GM15510 (cell line): Measurements from ENCODE around the gene MTERF1.

Experiments
- POLR2A ChIP-seq: IDR thresholded peaks from 3 replicates; pipeline ENCODE4 v1.6.1; 2011; ENCODE audit warnings: borderline replicate concordance; ENCODE audit not compliant: insufficient read length; ENCODE audit errors: extremely low read depth

MTERF1 gene

GRCh38 chr7:91847876-91848588 is 32.5 kb downstream of the MTERF1 start:
- TF ChIP-seq POLR2A = no peak

- TF ChIP-seq POLR2A = no peak
These were observed 33.3 kb downstream of the MTERF1 start for GRCh38 chr7:91847231-91847630.

GRCh38 chr7:91846436-91846835 is 34.1 kb downstream of the MTERF1 start:
- TF ChIP-seq POLR2A = no peak

- no peak for TF ChIP-seq POLR2A
These were observed 36.7 kb downstream of the MTERF1 start for GRCh38 chr7:91843831-91844230.

- no peak for TF ChIP-seq POLR2A
These were observed 42.1 kb downstream of the MTERF1 start for GRCh38 chr7:91838439-91838838.

GRCh38 chr7:91837397-91838070 is 43.0 kb downstream of the MTERF1 start:
- TF ChIP-seq POLR2A = no peak

- no peak for TF ChIP-seq POLR2A
These were observed 44.6 kb downstream of the MTERF1 start for GRCh38 chr7:91835826-91836368.

GRCh38 chr7:91835091-91835825 is 45.2 kb downstream of the MTERF1 start:
- TF ChIP-seq POLR2A = no peak

GRCh38 chr7:91832493-91833045 is 47.9 kb downstream of the MTERF1 start:
- no peak for TF ChIP-seq POLR2A

GRCh38 chr7:91827169-91827568 is 53.3 kb downstream of the MTERF1 start:
- no peak for TF ChIP-seq POLR2A

GRCh38 chr7:91826377-91826776 is 54.1 kb downstream of the MTERF1 start:
- TF ChIP-seq POLR2A = no peak

GRCh38 chr7:91824201-91824600 is 56.3 kb downstream of the MTERF1 start:
- no peak for TF ChIP-seq POLR2A
